ENCODE results near the gene EYS. TPM values are rescaled to one million over a fixed set of nuclear protein-coding genes. Genes with fewer than 3 reads are reported as not detected.
"Not testable (repeated sequence)": the region's sequence is repeated elsewhere in the genome, so short reads cannot be mapped to it uniquely, and the experiment has no call there.

The EYS gene
- total RNA-seq, 2 experiments from 2014 or later: not detected

DNA sequence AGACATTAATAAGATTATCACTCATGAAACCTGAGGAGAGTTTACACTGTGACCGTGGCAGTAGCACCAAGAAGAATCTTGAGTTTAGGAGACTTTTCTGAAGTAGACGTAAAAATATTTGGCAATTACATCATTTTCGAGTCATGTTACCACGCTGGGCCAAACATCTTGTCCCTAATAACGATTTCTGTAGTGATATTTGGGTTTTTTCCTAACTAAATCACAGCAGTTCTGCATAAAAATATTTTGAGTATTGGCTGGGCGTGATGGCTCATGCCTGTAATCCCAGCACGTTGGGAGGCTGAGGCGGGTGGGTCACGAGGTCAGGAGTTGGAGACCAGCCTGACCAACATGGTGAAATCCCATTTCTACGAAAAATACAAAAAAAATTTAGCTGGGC is 1809.1 kb downstream of the EYS start:
- intact Hi-C loops (cut with DNase I, micrococcal nuclease): no loop called here

DNA sequence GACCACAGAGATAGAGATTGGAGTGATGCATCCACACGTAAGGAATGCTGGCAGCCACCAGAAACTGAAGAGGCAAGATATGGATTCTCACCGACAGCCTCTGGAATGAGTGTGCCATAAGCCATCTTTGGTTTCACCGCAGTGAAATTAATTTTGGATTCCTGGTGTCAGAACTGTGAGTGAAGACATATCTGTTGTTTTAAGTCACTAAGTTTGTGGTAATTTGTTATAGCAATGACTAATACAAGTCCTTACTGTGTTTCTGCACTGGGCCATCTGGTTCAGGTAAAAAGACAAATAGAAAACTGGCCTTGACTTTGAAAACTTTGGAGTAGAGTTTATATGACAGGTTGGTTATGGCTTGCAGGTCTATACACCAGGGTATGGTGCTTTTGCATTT is 1809.6 kb downstream of the EYS start:
- Mint-ChIP-seq H3K9me3 (ENCODE audit: low read depth) (no peaks in the 10 kb centered on the region), H3K27ac (no peak overlapping the region), H3K4me3 (no peak overlapping the region), H3K36me3 (ENCODE audit: low read depth) (no peaks in the 10 kb centered on the region), H3K4me1 (no peaks in the 10 kb centered on the region), H3K27me3 (no peaks in the 10 kb centered on the region)
- POLR2A ChIA-PET: no interaction called here
- DNase-seq (no peak), ATAC-seq (no peak)
- intact Hi-C loops (cut with DNase I, micrococcal nuclease): no loop called here
- CTCF ChIA-PET: no interaction called here

More for the DNA sequence above, 1809.1 kb downstream of the EYS start:
- Mint-ChIP-seq H3K4me1 (no peaks in the 10 kb centered on the region), H3K36me3 (ENCODE audit: low read depth) (no peaks in the 10 kb centered on the region), H3K4me3 (no peak overlapping the region), H3K9me3 (ENCODE audit: low read depth) (no peaks in the 10 kb centered on the region), H3K27ac (no peak overlapping the region), H3K27me3 (no peaks in the 10 kb centered on the region)
- no peak for DNase-seq
- POLR2A ChIA-PET: no interaction called here
- ATAC-seq: no peak
- CTCF ChIA-PET: no interaction called here

DNA sequence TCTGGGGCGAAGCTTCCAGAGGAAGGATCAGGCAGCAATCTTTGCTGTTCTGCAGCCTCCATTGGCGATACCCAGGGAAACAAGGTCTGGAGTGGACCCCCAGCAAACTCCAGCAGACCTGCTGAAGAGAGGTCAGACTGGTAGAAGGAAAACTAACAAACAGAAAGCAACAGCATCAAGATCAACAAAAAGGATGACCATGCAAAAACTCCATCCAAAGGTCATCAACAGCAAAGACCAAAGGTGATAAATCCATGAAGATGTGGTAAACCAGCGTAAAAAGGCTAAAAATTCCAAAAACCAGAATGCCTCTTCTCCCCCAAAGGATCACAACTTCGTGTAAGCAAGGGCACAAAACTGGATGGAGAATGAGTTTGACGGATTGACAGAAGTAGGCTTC is 1818.6 kb downstream of the EYS start:
- H3K4me3 Mint-ChIP-seq: no peak overlapping the region
- ATAC-seq: no peak
- CTCF ChIA-PET: no interaction called here
- POLR2A ChIA-PET: no interaction called here
- H3K27ac Mint-ChIP-seq: no peak overlapping the region
- no peak for DNase-seq
- H3K27me3 Mint-ChIP-seq: peaks cover 2% of the 10 kb centered on the region
- no peaks in the 10 kb centered on the region for H3K4me1 Mint-ChIP-seq
- intact Hi-C loops (cut with DNase I, micrococcal nuclease): no loop called here
- H3K36me3 Mint-ChIP-seq (ENCODE audit: low read depth): no peaks in the 10 kb centered on the region
- H3K9me3 Mint-ChIP-seq (ENCODE audit: low read depth): peaks cover 2% of the 10 kb centered on the region

DNA sequence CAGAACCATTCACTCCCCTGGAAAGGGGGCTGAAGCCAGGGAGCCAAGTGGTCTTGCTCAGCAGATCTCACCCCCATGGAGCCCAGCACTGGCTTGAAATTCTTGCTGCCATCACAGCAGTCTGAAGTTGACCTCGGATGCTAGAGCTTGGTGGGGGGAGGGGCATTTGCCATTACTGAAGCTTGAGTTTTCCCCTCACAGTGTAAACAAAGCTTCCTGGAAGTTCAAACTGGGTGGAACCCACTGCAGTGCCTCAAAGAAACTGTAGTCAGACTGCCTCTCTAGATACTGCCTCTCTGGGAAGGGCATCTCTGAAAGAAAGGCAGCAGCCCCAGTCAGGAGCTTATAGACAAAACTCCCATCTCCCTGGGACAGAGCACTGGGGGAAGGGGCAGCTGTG is 1819.2 kb downstream of the EYS start:
- H3K27me3 Mint-ChIP-seq, POLR2A ChIA-PET: not testable (repeated sequence)
- CTCF ChIA-PET: interaction anchor here (0.6 kb wide), 1 partner anchor 31 kb away, joined by 3 read pairs; no protein-coding TSS in a partner anchor

DNA sequence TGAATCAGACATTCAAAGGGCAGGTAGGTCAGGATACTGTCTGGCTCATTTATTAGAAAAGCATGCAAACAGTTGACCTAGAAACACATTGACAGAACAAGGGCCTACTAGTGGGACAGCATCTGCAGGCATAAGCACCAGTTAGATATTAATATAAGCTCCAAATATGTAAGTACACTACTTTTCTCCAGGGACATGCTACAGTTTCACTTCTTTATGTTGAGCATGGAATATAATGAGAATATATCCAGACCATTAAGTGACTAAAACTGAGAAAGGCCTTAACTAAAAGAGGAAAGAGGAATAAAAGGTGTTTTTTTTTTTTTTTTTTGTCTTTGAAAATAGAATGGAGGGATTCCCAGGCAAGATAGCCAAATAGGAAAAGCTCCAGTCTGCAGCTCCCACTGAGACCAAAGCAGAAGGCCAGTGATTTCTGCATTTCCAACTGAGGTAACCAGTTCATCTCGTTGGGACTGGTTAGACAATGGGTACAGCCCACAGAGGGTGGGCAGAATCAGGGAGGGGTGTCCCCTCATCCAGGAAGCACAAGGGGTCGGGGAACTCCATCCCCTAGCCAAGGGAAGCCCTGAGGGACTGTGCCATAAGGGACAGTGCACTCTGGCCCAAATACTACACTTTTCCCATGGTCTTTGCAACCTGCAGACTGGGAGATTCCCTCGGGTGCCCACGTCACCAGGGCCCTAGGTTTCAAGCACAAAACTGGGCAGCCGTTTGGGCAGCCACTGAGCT is 1819.8 kb downstream of the EYS start:
- H3K27me3 Mint-ChIP-seq: peaks cover 4% of the 10 kb centered on the region
- no peak overlapping the region for H3K27ac Mint-ChIP-seq
- DNase-seq (no peak), ATAC-seq (no peak)
- intact Hi-C loops (cut with DNase I, micrococcal nuclease): no loop called here
- H3K4me3 Mint-ChIP-seq: no peak overlapping the region
- H3K9me3 Mint-ChIP-seq (ENCODE audit: low read depth): peaks cover 2% of the 10 kb centered on the region
- no peaks in the 10 kb centered on the region for H3K4me1 Mint-ChIP-seq
- POLR2A ChIA-PET: no interaction called here
- H3K36me3 Mint-ChIP-seq (ENCODE audit: low read depth): no peaks in the 10 kb centered on the region
- CTCF ChIA-PET: interaction anchor here (0.6 kb wide), 1 partner anchor 31 kb away, joined by 3 read pairs; no protein-coding TSS in a partner anchor

More for the DNA sequence above, 1819.2 kb downstream of the EYS start:
- H3K36me3 Mint-ChIP-seq (ENCODE audit: low read depth); H3K4me1 Mint-ChIP-seq; H3K27ac Mint-ChIP-seq; intact Hi-C loops (cut with DNase I, micrococcal nuclease); H3K4me3 Mint-ChIP-seq; ATAC-seq; H3K9me3 Mint-ChIP-seq (ENCODE audit: low read depth); DNase-seq: not testable (repeated sequence)

DNA sequence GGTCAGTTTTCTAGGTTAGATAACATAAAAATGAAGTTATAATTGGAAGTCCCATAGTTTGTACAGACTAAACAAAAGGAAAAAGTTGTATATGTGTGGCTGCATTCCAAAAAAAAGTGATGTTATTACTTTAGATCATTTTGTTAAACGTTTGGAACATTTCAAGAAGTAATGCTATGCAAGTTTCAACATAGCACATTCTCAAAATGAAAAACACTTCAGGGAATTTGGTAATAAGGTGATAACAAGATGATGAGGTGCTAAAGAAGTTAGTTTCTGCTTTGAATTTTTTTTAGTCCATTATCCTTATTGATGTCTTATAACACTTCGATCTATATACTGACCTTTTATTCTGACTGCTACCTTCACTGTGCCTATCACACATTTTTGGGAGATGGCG is 1820.7 kb downstream of the EYS start:
- DNase-seq: no peak
- intact Hi-C loops (cut with DNase I, micrococcal nuclease): no loop called here
- no peaks in the 10 kb centered on the region for H3K4me1 Mint-ChIP-seq
- H3K27me3 Mint-ChIP-seq: peaks cover 4% of the 10 kb centered on the region
- H3K9me3 Mint-ChIP-seq (ENCODE audit: low read depth): peaks cover 2% of the 10 kb centered on the region
- ChIA-PET POLR2A (no interaction called here), CTCF (no interaction called here)
- H3K36me3 Mint-ChIP-seq (ENCODE audit: low read depth): no peaks in the 10 kb centered on the region
- no peak overlapping the region for H3K27ac Mint-ChIP-seq
- no peak for ATAC-seq
- H3K4me3 Mint-ChIP-seq: no peak overlapping the region

DNA sequence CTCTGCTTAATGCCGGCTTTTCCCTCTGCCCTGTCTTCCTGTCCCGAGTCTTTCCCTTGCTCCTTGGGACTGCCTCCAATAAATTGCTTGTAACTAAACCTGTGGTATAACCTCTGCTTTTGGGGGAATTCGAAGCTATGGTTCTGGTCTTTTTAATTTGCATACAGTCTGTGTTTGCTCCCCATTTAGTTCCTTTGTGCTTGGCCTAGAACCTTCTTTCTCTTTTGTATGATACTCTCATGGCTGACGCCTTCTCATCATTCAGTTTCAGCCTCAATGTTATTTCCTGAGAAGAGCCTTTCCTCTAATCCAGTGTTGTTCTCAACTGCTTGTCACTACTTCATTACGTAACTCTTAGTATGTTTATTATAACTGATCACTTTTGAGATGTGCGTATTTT is 1823.4 kb downstream of the EYS start:
- ATAC-seq (no peak), DNase-seq (no peak)
- POLR2A ChIA-PET: no interaction called here
- intact Hi-C loops (cut with DNase I, micrococcal nuclease): no loop called here
- Mint-ChIP-seq H3K36me3 (ENCODE audit: low read depth) (no peaks in the 10 kb centered on the region), H3K4me3 (no peak overlapping the region), H3K27ac (no peak overlapping the region), H3K9me3 (ENCODE audit: low read depth) (no peaks in the 10 kb centered on the region), H3K27me3 (peaks cover 4% of the 10 kb centered on the region), H3K4me1 (no peaks in the 10 kb centered on the region)
- CTCF ChIA-PET: no interaction called here

DNA sequence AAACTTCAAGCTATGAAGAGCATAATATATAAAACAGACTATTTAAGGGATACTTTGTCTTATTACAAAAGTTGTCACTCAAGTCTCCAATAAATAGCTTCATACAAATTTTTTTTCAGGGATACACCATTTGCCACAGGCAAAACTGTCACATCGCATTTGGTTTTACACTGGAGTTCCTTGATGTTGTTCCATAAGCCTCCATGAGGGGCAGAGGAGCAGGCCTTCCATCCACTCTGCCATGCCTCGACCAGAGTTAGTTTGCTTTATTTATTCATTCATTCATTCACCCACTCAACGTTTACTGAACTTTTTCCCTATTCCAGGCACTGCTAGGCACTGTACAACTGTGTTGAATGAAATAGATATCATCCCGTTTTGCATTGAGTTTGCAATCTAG is 1824.8 kb downstream of the EYS start:
- no peaks in the 10 kb centered on the region for H3K36me3 Mint-ChIP-seq (ENCODE audit: low read depth)
- peaks cover 4% of the 10 kb centered on the region for H3K27me3 Mint-ChIP-seq
- H3K4me1 Mint-ChIP-seq: no peaks in the 10 kb centered on the region
- intact Hi-C loops (cut with DNase I, micrococcal nuclease): no loop called here
- no peak overlapping the region for H3K27ac Mint-ChIP-seq
- ChIA-PET CTCF (no interaction called here), POLR2A (no interaction called here)
- no peak for ATAC-seq
- DNase-seq: no peak
- H3K4me3 Mint-ChIP-seq: no peak overlapping the region
- H3K9me3 Mint-ChIP-seq (ENCODE audit: low read depth): no peaks in the 10 kb centered on the region

DNA sequence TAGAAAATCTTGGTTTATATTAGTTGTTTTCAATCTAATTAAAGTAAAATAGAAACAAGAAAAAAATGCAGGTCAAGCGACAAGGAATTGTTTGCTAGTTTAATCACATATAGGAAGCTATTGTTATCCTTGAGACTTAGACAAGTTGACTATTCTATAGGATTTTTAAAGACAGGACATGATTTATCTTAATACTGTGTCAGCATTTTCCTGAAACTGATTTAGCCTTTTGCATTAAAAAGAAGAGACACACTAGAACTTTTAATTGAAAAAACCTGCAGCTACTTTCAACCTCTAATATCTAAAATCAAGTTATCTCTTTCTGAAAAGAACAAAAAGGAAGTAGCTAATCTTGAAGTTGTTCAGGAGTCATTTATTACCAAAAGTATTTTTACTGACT is 1825.2 kb downstream of the EYS start:
- peaks cover under 1% of the 10 kb centered on the region for H3K9me3 Mint-ChIP-seq (ENCODE audit: low read depth)
- peaks cover 4% of the 10 kb centered on the region for H3K27me3 Mint-ChIP-seq
- ATAC-seq (no peak), DNase-seq (no peak)
- H3K4me1 Mint-ChIP-seq: no peaks in the 10 kb centered on the region
- no peak overlapping the region for H3K4me3 Mint-ChIP-seq
- POLR2A ChIA-PET: no interaction called here
- CTCF ChIA-PET: no interaction called here
- H3K27ac Mint-ChIP-seq: no peak overlapping the region
- H3K36me3 Mint-ChIP-seq (ENCODE audit: low read depth): no peaks in the 10 kb centered on the region
- intact Hi-C loops (cut with DNase I, micrococcal nuclease): no loop called here

DNA sequence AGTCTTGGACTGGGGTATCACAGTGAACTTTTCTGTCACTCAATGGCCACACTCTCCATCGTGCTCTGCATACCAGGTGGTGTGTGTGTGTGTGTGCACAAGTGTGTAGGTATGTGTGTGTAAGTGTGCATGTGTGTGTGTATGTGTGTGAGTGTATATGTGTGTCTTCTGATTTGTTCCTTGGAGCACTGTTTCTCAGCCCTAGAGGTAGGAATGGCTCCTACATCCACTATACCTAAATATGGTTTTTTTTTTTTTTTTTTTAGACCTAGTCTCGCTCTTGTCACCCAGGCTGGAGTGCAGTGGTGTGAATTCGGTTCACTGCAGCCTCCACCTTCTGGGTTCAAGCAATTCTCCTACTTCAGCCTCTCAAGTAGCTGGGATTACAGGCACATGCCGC is 1834.8 kb downstream of the EYS start:
- intact Hi-C loops (cut with DNase I, micrococcal nuclease): no loop called here
- ChIA-PET POLR2A (no interaction called here), CTCF (no interaction called here)
- no peaks in the 10 kb centered on the region for H3K27me3 Mint-ChIP-seq
- no peak for DNase-seq
- no peaks in the 10 kb centered on the region for H3K36me3 Mint-ChIP-seq (ENCODE audit: low read depth)
- peaks cover 3% of the 10 kb centered on the region for H3K9me3 Mint-ChIP-seq (ENCODE audit: low read depth)
- no peaks in the 10 kb centered on the region for H3K4me1 Mint-ChIP-seq
- H3K4me3 Mint-ChIP-seq: no peak overlapping the region
- no peak for ATAC-seq
- no peak overlapping the region for H3K27ac Mint-ChIP-seq

DNA sequence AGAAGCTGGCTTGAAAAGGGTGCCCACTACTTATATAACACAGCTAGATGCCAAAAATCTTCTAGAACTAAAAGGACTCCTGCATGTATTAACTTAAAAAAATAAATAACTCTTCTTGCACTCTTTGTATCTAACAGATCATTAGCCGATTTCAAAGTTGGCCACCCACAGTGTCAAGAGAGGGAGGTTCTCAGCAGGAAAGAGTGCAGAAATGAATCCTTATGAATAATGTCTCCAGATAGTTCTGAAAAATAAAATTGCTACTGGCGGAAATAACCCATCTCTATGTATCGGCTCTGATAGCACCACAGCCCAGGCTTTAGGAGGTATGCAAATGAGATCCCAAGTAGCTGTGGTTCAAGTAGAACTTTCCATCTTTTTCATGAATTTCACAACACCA is 1838.7 kb downstream of the EYS start:
- ChIA-PET POLR2A (no interaction called here), CTCF (interaction anchor here (0.6 kb wide), 1 partner anchor 312 kb away, joined by 4 read pairs; no protein-coding TSS in a partner anchor)
- Mint-ChIP-seq H3K4me3 (no peak overlapping the region), H3K36me3 (ENCODE audit: low read depth) (no peaks in the 10 kb centered on the region), H3K9me3 (ENCODE audit: low read depth) (no peaks in the 10 kb centered on the region), H3K27me3 (peaks cover 2% of the 10 kb centered on the region), H3K27ac (no peak overlapping the region), H3K4me1 (no peaks in the 10 kb centered on the region)
- DNase-seq: no peak
- ATAC-seq: no peak
- intact Hi-C loops (cut with DNase I, micrococcal nuclease): no loop called here

DNA sequence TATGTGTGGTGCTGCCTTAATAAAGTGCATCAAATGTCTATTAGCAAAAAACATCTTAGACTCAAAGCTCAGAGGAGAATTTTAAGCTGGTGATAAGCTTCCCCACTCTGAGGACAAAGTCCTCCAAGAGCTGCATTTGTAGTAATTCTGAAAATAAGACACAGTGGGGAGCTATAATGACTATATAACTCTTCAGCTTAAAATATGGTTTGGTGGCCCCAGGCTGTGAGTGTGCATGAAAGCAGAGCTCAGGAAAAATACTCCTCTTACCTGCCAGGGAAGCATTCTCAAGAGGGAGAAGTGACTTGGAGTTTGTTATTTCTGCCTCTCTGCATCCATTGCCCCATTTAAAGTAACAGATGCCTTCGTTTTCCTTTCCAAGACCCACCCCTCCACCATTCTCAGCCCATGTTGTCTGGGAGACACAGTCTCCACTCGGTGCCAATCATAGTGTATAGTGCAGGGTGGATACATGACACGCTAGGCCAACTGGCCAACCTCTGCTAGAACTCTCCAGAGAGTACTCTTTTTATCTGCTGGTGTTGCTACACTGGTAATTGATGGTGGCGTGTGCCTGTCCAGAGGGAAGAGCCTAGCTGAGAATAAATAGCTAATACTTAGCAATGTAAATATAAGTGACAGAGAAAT is 1842.2 kb downstream of the EYS start:
- ChIA-PET POLR2A (no interaction called here), CTCF (no interaction called here)
- intact Hi-C loops (cut with DNase I, micrococcal nuclease): no loop called here
- H3K27me3 Mint-ChIP-seq: peaks cover 2% of the 10 kb centered on the region
- ATAC-seq (no peak), DNase-seq (no peak)
- no peaks in the 10 kb centered on the region for H3K4me1 Mint-ChIP-seq
- H3K9me3 Mint-ChIP-seq (ENCODE audit: low read depth): no peaks in the 10 kb centered on the region
- H3K36me3 Mint-ChIP-seq (ENCODE audit: low read depth): no peaks in the 10 kb centered on the region
- no peak overlapping the region for H3K27ac Mint-ChIP-seq
- H3K4me3 Mint-ChIP-seq: no peak overlapping the region
